ENCODE measurements around the gene PTPRT. TPM values are rescaled to one million over a fixed set of nuclear protein-coding genes. Genes with fewer than 3 reads are reported as not detected.

The PTPRT gene
- polyA plus RNA-seq, 2 of the 4 experiments (the other 2 are of a cell fraction) = not detected

DNA sequence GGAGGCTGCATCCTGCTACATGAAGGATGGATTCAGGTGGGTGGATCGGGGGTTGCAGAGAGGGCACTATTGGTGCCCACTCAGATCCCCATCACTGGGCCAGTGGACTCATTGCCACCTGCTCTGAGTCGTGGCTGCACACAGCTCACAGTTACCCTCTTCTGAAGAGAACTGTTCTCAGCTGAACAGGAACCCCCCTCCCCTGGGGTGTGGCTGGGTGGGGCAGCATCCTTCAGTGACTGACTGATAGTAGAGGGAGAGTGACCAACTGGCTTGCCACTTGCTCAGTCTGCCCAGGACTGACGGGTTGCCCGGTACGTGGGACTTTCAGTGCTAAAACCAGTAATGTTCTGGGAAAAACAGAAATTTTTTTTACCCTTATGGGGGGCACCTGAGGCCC, 1077.5 kb downstream of the PTPRT start:
- ATAC-seq (no peak), DNase-seq (ENCODE audit: low read depth in 1 of 2, low spot score in 1 of 2) (no peak), FAIRE-seq (no peak)
- TF ChIP-seq FOXS1 (CRISPR knock-in tag; IDR thresholded peaks at IDR 0.05) = no peak
- TF ChIP-seq FOSB (CRISPR knock-in tag; IDR thresholded peaks at IDR 0.05) = no peak
- no peak for TF ChIP-seq JUN (IDR thresholded peaks at IDR 0.05)
- no peak for TF ChIP-seq EHMT2 (IDR thresholded peaks at IDR 0.05; ENCODE audit: low read depth)
- no peak for TF ChIP-seq ZC3H11A (IDR thresholded peaks at IDR 0.05)
- TF ChIP-seq, protein P1, sequence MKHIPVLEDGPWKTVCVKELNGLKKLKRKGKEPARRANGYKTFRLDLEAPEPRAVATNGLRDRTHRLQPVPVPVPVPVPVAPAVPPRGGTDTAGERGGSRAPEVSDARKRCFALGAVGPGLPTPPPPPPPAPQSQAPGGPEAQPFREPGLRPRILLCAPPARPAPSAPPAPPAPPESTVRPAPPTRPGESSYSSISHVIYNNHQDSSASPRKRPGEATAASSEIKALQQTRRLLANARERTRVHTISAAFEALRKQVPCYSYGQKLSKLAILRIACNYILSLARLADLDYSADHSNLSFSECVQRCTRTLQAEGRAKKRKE (CRISPR knock-in tag; IDR thresholded peaks at IDR 0.05; ENCODE audit: low read depth) = no peak
- TF ChIP-seq NPAS2 (CRISPR knock-in tag; IDR thresholded peaks at IDR 0.05; ENCODE audit: borderline replicate concordance) = no peak
- no peak for TF ChIP-seq CHD4 (IDR thresholded peaks at IDR 0.05; ENCODE audit: borderline replicate concordance)
- TF ChIP-seq RCOR1 (IDR thresholded peaks at IDR 0.05; ENCODE audit: low read depth, low read length) = no peak
- no peak for TF ChIP-seq NFE2L2 (conservative IDR thresholded peaks at IDR 0.05; ENCODE audit: low read length)
- TF ChIP-seq GATA3 (IDR thresholded peaks at IDR 0.05; ENCODE audit: borderline replicate concordance) = no peak
- no peak for TF ChIP-seq KDM5A (IDR thresholded peaks at IDR 0.05)
- H3K4me3 ChIP-seq = no peak overlapping the region
- WGBS (ENCODE audit: missing lambda C conversion rate) = 6% methylated on average over 4 of the region's 5 CpGs
- no peak overlapping the region for H3K4me2 ChIP-seq
- POLR2A ChIA-PET = no interaction called here
- H3K27ac ChIP-seq = no peak overlapping the region
- CTCF ChIA-PET = no interaction called here
- no peaks in the 10 kb centered on the region for H3K9me3 ChIP-seq
- H3K4me1 ChIP-seq = no peaks in the 10 kb centered on the region

DNA sequence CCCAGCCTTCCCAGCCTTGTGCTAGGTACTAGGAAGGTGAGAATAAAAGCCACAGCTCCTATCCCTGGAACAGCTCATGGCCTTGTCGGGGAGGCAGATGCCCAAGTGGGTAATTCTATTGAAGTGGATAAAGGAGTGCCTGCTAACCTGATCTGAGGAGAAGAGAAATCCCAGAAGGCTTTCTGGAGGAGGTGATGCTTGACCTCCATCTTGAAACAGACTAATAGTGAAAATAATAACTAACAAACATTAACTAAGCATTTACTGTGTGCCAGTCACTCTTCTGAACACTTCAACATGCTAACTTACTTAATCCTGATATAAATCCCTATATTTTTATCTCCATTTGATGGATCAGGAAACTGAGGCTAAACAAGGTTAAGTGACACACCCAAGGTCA, 1078.4 kb downstream of the PTPRT start:
- TF ChIP-seq, protein P2, sequence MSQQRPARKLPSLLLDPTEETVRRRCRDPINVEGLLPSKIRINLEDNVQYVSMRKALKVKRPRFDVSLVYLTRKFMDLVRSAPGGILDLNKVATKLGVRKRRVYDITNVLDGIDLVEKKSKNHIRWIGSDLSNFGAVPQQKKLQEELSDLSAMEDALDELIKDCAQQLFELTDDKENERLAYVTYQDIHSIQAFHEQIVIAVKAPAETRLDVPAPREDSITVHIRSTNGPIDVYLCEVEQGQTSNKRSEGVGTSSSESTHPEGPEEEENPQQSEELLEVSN (IDR thresholded peaks at IDR 0.05; ENCODE audit: borderline replicate concordance, low read depth) = no peak
- no peak for TF ChIP-seq BHLHE40 (IDR thresholded peaks at IDR 0.05; ENCODE audit: low read depth, low read length)
- no peak for ATAC-seq
- POLR2A ChIA-PET = no interaction called here
- Histone ChIP-seq H3K4me1 (no peaks in the 10 kb centered on the region), H3K4me3 (no peak overlapping the region), H3K4me2 (no peak overlapping the region), H3K27ac (no peak overlapping the region), H3K9me3 (no peaks in the 10 kb centered on the region)
- 27% methylated on average over 1 of the region's 1 CpG for WGBS (ENCODE audit: missing lambda C conversion rate)
- CTCF ChIA-PET = interaction anchor here (1.0 kb wide), 1 partner anchor 12 kb away, joined by 3 read pairs; no protein-coding TSS in a partner anchor
- no peak for DNase-seq (ENCODE audit: low read depth in 1 of 2, low spot score in 1 of 2)
- no peak for FAIRE-seq

DNA sequence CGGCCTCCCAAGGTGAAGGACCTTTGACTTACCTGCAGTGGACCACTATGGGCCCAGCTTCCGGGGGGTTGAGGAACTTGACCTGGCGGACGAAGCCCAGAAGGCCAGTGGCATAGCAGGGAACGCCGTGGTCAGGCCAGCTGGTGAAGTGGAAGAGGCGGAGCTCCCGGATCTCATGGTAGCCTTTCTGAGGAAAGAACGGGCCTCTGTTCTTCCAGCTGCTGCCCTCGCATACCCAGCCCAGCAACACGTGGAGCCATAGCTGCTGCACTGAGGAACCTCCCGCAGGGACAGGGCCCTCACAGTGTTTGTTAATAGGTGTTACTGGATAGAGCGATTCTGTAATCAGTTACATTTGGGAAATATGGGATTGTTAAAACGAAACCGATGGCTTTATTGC, 1079.4 kb downstream of the PTPRT start:
- no peak overlapping the region for H3K4me2 ChIP-seq
- CTCF ChIA-PET = interaction anchor here (0.5 to 1.0 kb wide), 2 partner anchors 11 to 193 kb away, joined by 3 read pairs; no protein-coding TSS in a partner anchor
- H3K9me3 ChIP-seq = no peaks in the 10 kb centered on the region
- TF ChIP-seq RAD21 (conservative IDR thresholded peaks at IDR 0.05 in 1 of 2, IDR thresholded peaks at IDR 0.05 in 1 of 2) (no peak), HOXA7 (CRISPR knock-in tag; IDR thresholded peaks at IDR 0.05) (no peak), GATA3 (IDR thresholded peaks at IDR 0.05; ENCODE audit: borderline replicate concordance) (no peak), TP53 (CRISPR knock-in tag; IDR thresholded peaks at IDR 0.05) (no peak), KDM5A (IDR thresholded peaks at IDR 0.05) (no peak), SMC3 (IDR thresholded peaks at IDR 0.05) (no peak), RARB (CRISPR knock-in tag; IDR thresholded peaks at IDR 0.05) (no peak), POLR2AphosphoS2 (conservative IDR thresholded peaks at IDR 0.05; ENCODE audit: low read length) (no peak), PHF8 (IDR thresholded peaks at IDR 0.05; ENCODE audit: borderline replicate concordance, low read depth) (no peak), JUN (IDR thresholded peaks at IDR 0.05) (no peak)
- TF ChIP-seq, protein P3, sequence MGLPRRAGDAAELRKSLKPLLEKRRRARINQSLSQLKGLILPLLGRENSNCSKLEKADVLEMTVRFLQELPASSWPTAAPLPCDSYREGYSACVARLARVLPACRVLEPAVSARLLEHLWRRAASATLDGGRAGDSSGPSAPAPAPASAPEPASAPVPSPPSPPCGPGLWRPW (IDR thresholded peaks at IDR 0.05) = no peak
- POLR2A ChIA-PET = no interaction called here
- no peaks in the 10 kb centered on the region for H3K4me1 ChIP-seq
- FAIRE-seq = no peak
- 54% methylated on average over 14 of the region's 15 CpGs for WGBS (ENCODE audit: missing lambda C conversion rate)
- H3K27ac ChIP-seq = no peak overlapping the region
- no peak for ATAC-seq
- no peak for DNase-seq (ENCODE audit: low read depth in 1 of 2, low spot score in 1 of 2)
- H3K4me3 ChIP-seq = no peak overlapping the region

All from A549 (cell line).